H1 (cell line): ENCODE data around the gene SCO1. TPM values are rescaled to one million over a fixed set of nuclear protein-coding genes. Genes with fewer than 3 reads are reported as not detected.

Experiments used
- CTCF ChIA-PET: fragments of 300-600 bp; sonication (Branson Sonifier 250); formaldehyde crosslinking; loops from one replicate; lab custom pipeline; 2021; ENCODE audit not compliant: partially characterized antibody; lab: Charles Lee
- POLR2A ChIA-PET: fragments of 300-600 bp; sonication (Branson Sonifier 250); formaldehyde crosslinking; loops from one replicate; lab custom pipeline; 2021; ENCODE audit warnings: inconsistent platforms; ENCODE audit not compliant: partially characterized antibody; lab: Charles Lee
- DNase-seq, 2 experiments: peaks; one replicate each; pipeline versions ENCODE4 v3.0.0 to v3.0.0-alpha.2; 2010 to 2022; ENCODE audit warnings: low spot score in 2 of 2, low read depth in 1 of 2, mixed read lengths in 1 of 2
- FAIRE-seq: peaks from 2 replicates; lab custom pipeline; 2011; peaks lifted over from hg19 to GRCh38; lab: Jason Lieb, UNC
- H2AFZ ChIP-seq: 2 replicates; pipeline ENCODE4 v1.8.1; 2012; ENCODE audit warnings: low read length, inconsistent platforms
- H2AK5ac ChIP-seq: 2 replicates; pipeline ENCODE4 v1.6.1; 2013; ENCODE audit warnings: low read depth, low read length
- H2BK120ac ChIP-seq: replicated peaks from 2 replicates; pipeline ENCODE3; 2013; ENCODE audit warnings: low read depth, low read length, inconsistent platforms
- H2BK12ac ChIP-seq: 2 replicates; pipeline ENCODE4 v1.6.1; 2013; ENCODE audit warnings: low read depth, low read length
- H2BK15ac ChIP-seq: 2 replicates; pipeline ENCODE4 v1.6.1; 2013; ENCODE audit warnings: low read length
- H2BK20ac ChIP-seq: 2 replicates; pipeline ENCODE4 v1.6.1; 2013; ENCODE audit warnings: low read length
- H2BK5ac ChIP-seq: 2 replicates; pipeline ENCODE4 v1.6.1; 2013; ENCODE audit warnings: low read depth, low read length
- H3K14ac ChIP-seq: 2 replicates; pipeline ENCODE4 v1.6.1; 2013; ENCODE audit warnings: inconsistent platforms; ENCODE audit not compliant: insufficient read length
- H3K18ac ChIP-seq: 2 replicates; pipeline ENCODE4 v1.6.1; 2013; ENCODE audit warnings: low read length; ENCODE audit errors: extremely low read depth
- H3K23ac ChIP-seq: 2 replicates; pipeline ENCODE4 v1.6.1; 2013; ENCODE audit warnings: inconsistent platforms; ENCODE audit not compliant: insufficient read length
- H3K23me2 ChIP-seq: 2 replicates; pipeline ENCODE4 v1.6.1; 2013; ENCODE audit warnings: low read depth, low read length
- H3K27ac ChIP-seq: 2 replicates; pipeline ENCODE4 v1.6.1; 2011; ENCODE audit warnings: low read depth, low read length, inconsistent platforms
- H3K27me3 ChIP-seq, 4 experiments: replicated peaks in 1 of 4; 1 replicate in 1 of 4; 2 replicates in 3 of 4; pipeline versions ENCODE4 v1.6.1 to v1.8.1; 2011 to 2013; ENCODE audit warnings: low read length in 3 of 4, mild to moderate bottlenecking in 3 of 4, inconsistent platforms in 2 of 4, mixed read lengths in 2 of 4, moderate library complexity in 1 of 4; ENCODE audit not compliant: control insufficient read depth in 3 of 4, insufficient read depth in 3 of 4; ENCODE audit errors: extremely low read depth in 1 of 4
- H3K36me3 ChIP-seq, 4 experiments: 2 replicates each; pipeline versions ENCODE4 v1.6.1 to v1.8.1; 2011 to 2013; ENCODE audit warnings: mild to moderate bottlenecking in 4 of 4, low read length in 3 of 4, moderate library complexity in 2 of 4, control low read depth in 1 of 4, inconsistent platforms in 1 of 4; ENCODE audit not compliant: insufficient read depth in 4 of 4, control insufficient read depth in 2 of 4
- H3K4ac ChIP-seq: replicated peaks from 2 replicates; pipeline ENCODE3; 2013; ENCODE audit warnings: low read length, low read depth, mixed read lengths, inconsistent platforms; ENCODE audit not compliant: insufficient read length
- H3K4me1 ChIP-seq, 4 experiments: replicated peaks in 1 of 4; 1 replicate in 1 of 4; 2 replicates in 3 of 4; pipeline versions ENCODE4 v1.6.1 to v1.8.1; 2011 to 2013; ENCODE audit warnings: low read length in 3 of 4, inconsistent platforms in 2 of 4, mixed read lengths in 1 of 4; ENCODE audit not compliant: insufficient read depth in 4 of 4, control insufficient read depth in 3 of 4
- H3K4me2 ChIP-seq, 2 experiments: 2 replicates each; pipeline versions ENCODE4 v1.6.1 to v1.8.1; 2011 to 2013; ENCODE audit warnings: low read depth in 2 of 2, low read length in 2 of 2, control low read depth in 1 of 2, inconsistent platforms in 1 of 2, mild to moderate bottlenecking in 1 of 2; ENCODE audit not compliant: insufficient read depth in 1 of 2
- H3K4me3 ChIP-seq, 4 experiments: fragments of 200-600, 300-600 bp in 1 of 4; sonication (generic), shearing (Covaris generic), sonication (Bioruptor Twin) in 1 of 4; 2 replicates each; pipeline versions ENCODE4 v1.5.1 to v1.8.1; 2011 to 2016; ENCODE audit warnings: low read length in 4 of 4, low read depth in 3 of 4, control low read depth in 2 of 4, inconsistent platforms in 2 of 4, mild to moderate bottlenecking in 2 of 4, mixed read lengths in 1 of 4, moderate library complexity in 1 of 4; ENCODE audit not compliant: insufficient read depth in 2 of 4; ENCODE audit errors: extremely low read depth in 1 of 4
- H3K56ac ChIP-seq: replicated peaks from 2 replicates; pipeline ENCODE3; 2013; ENCODE audit warnings: low read depth, mild to moderate bottlenecking, mixed read lengths, low read length, inconsistent platforms; ENCODE audit not compliant: insufficient read length
- H3K79me1 ChIP-seq: 2 replicates; pipeline ENCODE4 v1.6.1; 2013; ENCODE audit warnings: low read depth, low read length, control low read depth
- H3K79me2 ChIP-seq, 2 experiments: 2 replicates each; pipeline versions ENCODE4 v1.6.1 to v1.8.1; 2012 to 2013; ENCODE audit warnings: low read length in 2 of 2, mild to moderate bottlenecking in 2 of 2, inconsistent platforms in 1 of 2; ENCODE audit not compliant: insufficient read depth in 2 of 2, control insufficient read depth in 1 of 2
- H3K9ac ChIP-seq, 4 experiments: replicated peaks in 1 of 4; 1 replicate in 1 of 4; 2 replicates in 3 of 4; pipeline versions ENCODE4 v1.6.1 to v1.8.1; 2011 to 2013; ENCODE audit warnings: low read depth in 3 of 4, low read length in 3 of 4, control low read depth in 2 of 4, mild to moderate bottlenecking in 2 of 4, moderate library complexity in 2 of 4, inconsistent platforms in 1 of 4; ENCODE audit errors: extremely low read depth in 1 of 4
- H3K9me3 ChIP-seq, 2 experiments: 2 replicates each; pipeline versions ENCODE4 v1.6.1 to v1.8.1; 2012 to 2013; ENCODE audit warnings: mild to moderate bottlenecking in 2 of 2, moderate library complexity in 2 of 2, control low read depth in 1 of 2, inconsistent platforms in 1 of 2, low read depth in 1 of 2, low read length in 1 of 2, mixed read lengths in 1 of 2; ENCODE audit not compliant: insufficient read depth in 2 of 2
- H4K20me1 ChIP-seq, 2 experiments: replicated peaks in 1 of 2; 2 replicates each; pipeline versions ENCODE3 to v1.8.1; 2011 to 2013; ENCODE audit warnings: inconsistent platforms in 2 of 2, low read length in 2 of 2, mild to moderate bottlenecking in 1 of 2; ENCODE audit not compliant: insufficient read depth in 2 of 2, control insufficient read depth in 1 of 2
- H4K5ac ChIP-seq: 2 replicates; pipeline ENCODE4 v1.6.1; 2013; ENCODE audit warnings: low read length, low read depth, mixed read lengths, inconsistent platforms; ENCODE audit not compliant: insufficient read length
- H4K8ac ChIP-seq: 2 replicates; pipeline ENCODE4 v1.8.0; 2013; ENCODE audit warnings: mild to moderate bottlenecking, moderate library complexity, low read length, inconsistent platforms; ENCODE audit not compliant: insufficient read depth; ENCODE audit errors: extremely low read depth
- H4K91ac ChIP-seq: replicated peaks from 2 replicates; pipeline ENCODE3; 2013; ENCODE audit warnings: low read length, mixed read lengths, inconsistent platforms; ENCODE audit not compliant: insufficient read length
- BACH1 ChIP-seq: IDR thresholded peaks from 2 replicates; pipeline ENCODE4 v1.6.1; 2012; ENCODE audit warnings: low read length, improper control_type of control experiment
- NANOG ChIP-seq: IDR thresholded peaks from 2 replicates; pipeline ENCODE4 v1.6.1; 2011; ENCODE audit warnings: low read length, low read depth, mild to moderate bottlenecking, inconsistent platforms; ENCODE audit not compliant: insufficient read depth, poor library complexity, severe bottlenecking
- RAD21 ChIP-seq, 2 experiments: IDR thresholded peaks in 1 of 2; conservative IDR thresholded peaks in 1 of 2; 2 replicates each; pipeline ENCODE4 v1.6.1; 2011; ENCODE audit warnings: low read depth in 2 of 2, low read length in 2 of 2, improper control_type of control experiment in 1 of 2, inconsistent platforms in 1 of 2, mild to moderate bottlenecking in 1 of 2, moderate library complexity in 1 of 2
- TAF7 ChIP-seq: optimal IDR thresholded peaks from 2 replicates; pipeline ENCODE3; 2011; ENCODE audit warnings: low read depth, mild to moderate bottlenecking, inconsistent platforms, low read length, moderate library complexity, borderline replicate concordance
- WGBS, 2 experiments: shearing (Covaris generic) in 1 of 2; methylation state at CpG; one replicate each; pipeline versions ENCODE4 v1.1.6 to v1.1.7; 2013 to 2015; ENCODE audit warnings: low lambda C conversion rate in 2 of 2, mixed read lengths in 2 of 2, inconsistent platforms in 1 of 2, low coverage in 1 of 2, missing lambda C conversion rate in 1 of 2; ENCODE audit not compliant: insufficient replicate concordance in 2 of 2, insufficient coverage in 1 of 2, insufficient read length in 1 of 2; ENCODE audit errors: extremely low coverage in 1 of 2, missing lambda C conversion rate in 1 of 2; 5-methylcytosine and 5-hydroxymethylcytosine counted together
- polyA plus RNA-seq, 7 experiments: library from polyadenylated mRNA; depleted of rRNA in 3 of 7; stranded (reverse) in 5 of 7; unstranded in 2 of 7; fragments of >200 nt in 5 of 7; fragments of 200-250 nt in 2 of 7; gene quantifications; 1 replicate in 5 of 7; 2 replicates in 1 of 7; 4 replicates in 1 of 7; pipeline versions ENCODE4 v1.2.1 to v1.2.3, GENCODE V29; 2011 to 2013; ENCODE audit warnings: missing spikeins in 2 of 7, mixed read lengths in 2 of 7
- total RNA-seq: library from RNA; stranded (reverse); fragmentation: NEBNext Ultra II Directional; extraction: Animal tissue kit (Norgen Biotek cat#: 25700); gene quantifications from 2 replicates; pipeline ENCODE4 v1.2.1, GENCODE V29; 2021

SCO1 gene
- total and polyA plus RNA-seq, 2 of the 8 experiments (the other 6 are each of a cell fraction or from before 2014, with no cell fraction given): 18.7 to 61.8 TPM

DNA sequence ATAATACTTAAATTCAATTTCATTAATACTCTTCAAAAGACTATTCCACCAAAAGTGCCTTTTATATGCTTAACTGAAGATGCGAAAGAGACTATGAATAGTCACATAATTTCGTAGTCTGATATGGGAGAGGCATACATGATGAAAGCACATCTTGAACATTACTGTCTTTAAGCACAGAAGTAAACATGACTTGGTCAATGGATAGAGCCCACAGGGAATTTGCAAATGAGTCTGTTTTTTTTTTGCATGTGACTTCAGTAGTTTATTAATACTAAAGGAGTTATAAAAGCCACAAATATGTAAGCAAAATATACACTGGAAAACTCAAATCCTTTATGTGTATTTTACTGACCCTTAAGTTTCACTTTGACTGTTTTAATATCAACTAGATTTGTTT, 16.0 kb upstream of the SCO1 start:
- CTCF ChIA-PET: interaction anchor here (0.6 kb wide), 1 partner anchor 162 kb away, joined by 5 read pairs; no protein-coding TSS in a partner anchor
- H4K91ac ChIP-seq: no peak overlapping the region
- FAIRE-seq: no peak
- no peak for TF ChIP-seq BACH1
- no peak for TF ChIP-seq RAD21 (IDR thresholded peaks at IDR 0.05 in 1 of 2, conservative IDR thresholded peaks at IDR 0.05 in 1 of 2; ENCODE audit: low read depth in 2 of 2, low read length in 2 of 2)
- TF ChIP-seq NANOG: no peak
- TF ChIP-seq TAF7: no peak

More for the DNA sequence above, 16.0 kb upstream of the SCO1 start:
- Histone ChIP-seq H3K27me3 (no peaks in the 10 kb centered on the region), H3K4me3 (no peak overlapping the region), H3K79me1 (no peaks in the 10 kb centered on the region), H3K9ac (no peak overlapping the region), H4K5ac (no peak overlapping the region), H2AFZ (no peak overlapping the region), H3K36me3 (peaks cover 0 to 28% (median 13%) of the 10 kb centered on the region in 4 experiments; a peak in 7 of 8 replicates), H2BK5ac (no peak overlapping the region), H3K4ac (no peak overlapping the region), H3K56ac (no peak overlapping the region), H3K23me2 (no peaks in the 10 kb centered on the region), H3K23ac (no peak overlapping the region), H4K20me1 (no peaks in the 10 kb centered on the region), H3K79me2 (no peaks in the 10 kb centered on the region), H3K14ac (no peak overlapping the region), H3K4me1 (no peaks in the 10 kb centered on the region), H3K27ac (no peak overlapping the region), H2BK12ac (no peak overlapping the region), H3K18ac (no peak overlapping the region), H2BK120ac (no peak overlapping the region), H2BK20ac (no peak overlapping the region), H2AK5ac (no peak overlapping the region), H3K9me3 (no peaks in the 10 kb centered on the region), H4K8ac (no peak overlapping the region), H2BK15ac (no peak overlapping the region), H3K4me2 (no peak overlapping the region)
- 91% methylated on average over 2 of the region's 2 CpGs; no CpG with 5 or more reads in 1 of the 2 experiments for WGBS, 2 experiments
- DNase-seq: no peak
- POLR2A ChIA-PET: no interaction called here
